H1 (cell line): ENCODE data around the gene GAS2. TPM values are rescaled to one million over a fixed set of nuclear protein-coding genes. Genes with fewer than 3 reads are reported as not detected.

Source experiments
- CTCF ChIA-PET: fragments of 300-600 bp; sonication (Branson Sonifier 250); formaldehyde crosslinking; loops from one replicate; lab custom pipeline; 2021; ENCODE audit not compliant: partially characterized antibody; lab: Charles Lee
- POLR2A ChIA-PET: fragments of 300-600 bp; sonication (Branson Sonifier 250); formaldehyde crosslinking; loops from one replicate; lab custom pipeline; 2021; ENCODE audit warnings: inconsistent platforms; ENCODE audit not compliant: partially characterized antibody; lab: Charles Lee
- DNase-seq, 2 experiments: peaks; one replicate each; pipeline versions ENCODE4 v3.0.0 to v3.0.0-alpha.2; 2010 to 2022; ENCODE audit warnings: low spot score in 2 of 2, low read depth in 1 of 2, mixed read lengths in 1 of 2
- FAIRE-seq: peaks from 2 replicates; lab custom pipeline; 2011; peaks lifted over from hg19 to GRCh38; lab: Jason Lieb, UNC
- H2AFZ ChIP-seq: 2 replicates; pipeline ENCODE4 v1.8.1; 2012; ENCODE audit warnings: low read length, inconsistent platforms
- H2AK5ac ChIP-seq: 2 replicates; pipeline ENCODE4 v1.6.1; 2013; ENCODE audit warnings: low read depth, low read length
- H2BK120ac ChIP-seq: replicated peaks from 2 replicates; pipeline ENCODE3; 2013; ENCODE audit warnings: low read depth, low read length, inconsistent platforms
- H2BK12ac ChIP-seq: 2 replicates; pipeline ENCODE4 v1.6.1; 2013; ENCODE audit warnings: low read depth, low read length
- H2BK15ac ChIP-seq: 2 replicates; pipeline ENCODE4 v1.6.1; 2013; ENCODE audit warnings: low read length
- H2BK20ac ChIP-seq: 2 replicates; pipeline ENCODE4 v1.6.1; 2013; ENCODE audit warnings: low read length
- H2BK5ac ChIP-seq: 2 replicates; pipeline ENCODE4 v1.6.1; 2013; ENCODE audit warnings: low read depth, low read length
- H3K14ac ChIP-seq: 2 replicates; pipeline ENCODE4 v1.6.1; 2013; ENCODE audit warnings: inconsistent platforms; ENCODE audit not compliant: insufficient read length
- H3K18ac ChIP-seq: 2 replicates; pipeline ENCODE4 v1.6.1; 2013; ENCODE audit warnings: low read length; ENCODE audit errors: extremely low read depth
- H3K23ac ChIP-seq: 2 replicates; pipeline ENCODE4 v1.6.1; 2013; ENCODE audit warnings: inconsistent platforms; ENCODE audit not compliant: insufficient read length
- H3K23me2 ChIP-seq: 2 replicates; pipeline ENCODE4 v1.6.1; 2013; ENCODE audit warnings: low read depth, low read length
- H3K27ac ChIP-seq: 2 replicates; pipeline ENCODE4 v1.6.1; 2011; ENCODE audit warnings: low read depth, low read length, inconsistent platforms
- H3K27me3 ChIP-seq, 4 experiments: replicated peaks in 1 of 4; 1 replicate in 1 of 4; 2 replicates in 3 of 4; pipeline versions ENCODE4 v1.6.1 to v1.8.1; 2011 to 2013; ENCODE audit warnings: low read length in 3 of 4, mild to moderate bottlenecking in 3 of 4, inconsistent platforms in 2 of 4, mixed read lengths in 2 of 4, moderate library complexity in 1 of 4; ENCODE audit not compliant: control insufficient read depth in 3 of 4, insufficient read depth in 3 of 4; ENCODE audit errors: extremely low read depth in 1 of 4
- H3K36me3 ChIP-seq, 4 experiments: 2 replicates each; pipeline versions ENCODE4 v1.6.1 to v1.8.1; 2011 to 2013; ENCODE audit warnings: mild to moderate bottlenecking in 4 of 4, low read length in 3 of 4, moderate library complexity in 2 of 4, control low read depth in 1 of 4, inconsistent platforms in 1 of 4; ENCODE audit not compliant: insufficient read depth in 4 of 4, control insufficient read depth in 2 of 4
- H3K4ac ChIP-seq: replicated peaks from 2 replicates; pipeline ENCODE3; 2013; ENCODE audit warnings: low read length, low read depth, mixed read lengths, inconsistent platforms; ENCODE audit not compliant: insufficient read length
- H3K4me1 ChIP-seq, 4 experiments: replicated peaks in 1 of 4; 1 replicate in 1 of 4; 2 replicates in 3 of 4; pipeline versions ENCODE4 v1.6.1 to v1.8.1; 2011 to 2013; ENCODE audit warnings: low read length in 3 of 4, inconsistent platforms in 2 of 4, mixed read lengths in 1 of 4; ENCODE audit not compliant: insufficient read depth in 4 of 4, control insufficient read depth in 3 of 4
- H3K4me2 ChIP-seq, 2 experiments: 2 replicates each; pipeline versions ENCODE4 v1.6.1 to v1.8.1; 2011 to 2013; ENCODE audit warnings: low read depth in 2 of 2, low read length in 2 of 2, control low read depth in 1 of 2, inconsistent platforms in 1 of 2, mild to moderate bottlenecking in 1 of 2; ENCODE audit not compliant: insufficient read depth in 1 of 2
- H3K4me3 ChIP-seq, 4 experiments: fragments of 200-600, 300-600 bp in 1 of 4; sonication (generic), shearing (Covaris generic), sonication (Bioruptor Twin) in 1 of 4; 2 replicates each; pipeline versions ENCODE4 v1.5.1 to v1.8.1; 2011 to 2016; ENCODE audit warnings: low read length in 4 of 4, low read depth in 3 of 4, control low read depth in 2 of 4, inconsistent platforms in 2 of 4, mild to moderate bottlenecking in 2 of 4, mixed read lengths in 1 of 4, moderate library complexity in 1 of 4; ENCODE audit not compliant: insufficient read depth in 2 of 4; ENCODE audit errors: extremely low read depth in 1 of 4
- H3K56ac ChIP-seq: replicated peaks from 2 replicates; pipeline ENCODE3; 2013; ENCODE audit warnings: low read depth, mild to moderate bottlenecking, mixed read lengths, low read length, inconsistent platforms; ENCODE audit not compliant: insufficient read length
- H3K79me1 ChIP-seq: 2 replicates; pipeline ENCODE4 v1.6.1; 2013; ENCODE audit warnings: low read depth, low read length, control low read depth
- H3K79me2 ChIP-seq, 2 experiments: 2 replicates each; pipeline versions ENCODE4 v1.6.1 to v1.8.1; 2012 to 2013; ENCODE audit warnings: low read length in 2 of 2, mild to moderate bottlenecking in 2 of 2, inconsistent platforms in 1 of 2; ENCODE audit not compliant: insufficient read depth in 2 of 2, control insufficient read depth in 1 of 2
- H3K9ac ChIP-seq, 4 experiments: replicated peaks in 1 of 4; 1 replicate in 1 of 4; 2 replicates in 3 of 4; pipeline versions ENCODE4 v1.6.1 to v1.8.1; 2011 to 2013; ENCODE audit warnings: low read depth in 3 of 4, low read length in 3 of 4, control low read depth in 2 of 4, mild to moderate bottlenecking in 2 of 4, moderate library complexity in 2 of 4, inconsistent platforms in 1 of 4; ENCODE audit errors: extremely low read depth in 1 of 4
- H3K9me3 ChIP-seq, 2 experiments: 2 replicates each; pipeline versions ENCODE4 v1.6.1 to v1.8.1; 2012 to 2013; ENCODE audit warnings: mild to moderate bottlenecking in 2 of 2, moderate library complexity in 2 of 2, control low read depth in 1 of 2, inconsistent platforms in 1 of 2, low read depth in 1 of 2, low read length in 1 of 2, mixed read lengths in 1 of 2; ENCODE audit not compliant: insufficient read depth in 2 of 2
- H4K20me1 ChIP-seq, 2 experiments: replicated peaks in 1 of 2; 2 replicates each; pipeline versions ENCODE3 to v1.8.1; 2011 to 2013; ENCODE audit warnings: inconsistent platforms in 2 of 2, low read length in 2 of 2, mild to moderate bottlenecking in 1 of 2; ENCODE audit not compliant: insufficient read depth in 2 of 2, control insufficient read depth in 1 of 2
- H4K5ac ChIP-seq: 2 replicates; pipeline ENCODE4 v1.6.1; 2013; ENCODE audit warnings: low read length, low read depth, mixed read lengths, inconsistent platforms; ENCODE audit not compliant: insufficient read length
- H4K8ac ChIP-seq: 2 replicates; pipeline ENCODE4 v1.8.0; 2013; ENCODE audit warnings: mild to moderate bottlenecking, moderate library complexity, low read length, inconsistent platforms; ENCODE audit not compliant: insufficient read depth; ENCODE audit errors: extremely low read depth
- H4K91ac ChIP-seq: replicated peaks from 2 replicates; pipeline ENCODE3; 2013; ENCODE audit warnings: low read length, mixed read lengths, inconsistent platforms; ENCODE audit not compliant: insufficient read length
- KDM1A ChIP-seq: fragments of 200-600, 300-600 bp; sonication (generic); IDR thresholded peaks from 2 replicates; pipeline ENCODE4 v1.7.1; 2016; ENCODE audit warnings: mild to moderate bottlenecking, low read length, borderline replicate concordance
- WGBS, 2 experiments: shearing (Covaris generic) in 1 of 2; methylation state at CpG; one replicate each; pipeline versions ENCODE4 v1.1.6 to v1.1.7; 2013 to 2015; ENCODE audit warnings: low lambda C conversion rate in 2 of 2, mixed read lengths in 2 of 2, inconsistent platforms in 1 of 2, low coverage in 1 of 2, missing lambda C conversion rate in 1 of 2; ENCODE audit not compliant: insufficient replicate concordance in 2 of 2, insufficient coverage in 1 of 2, insufficient read length in 1 of 2; ENCODE audit errors: extremely low coverage in 1 of 2, missing lambda C conversion rate in 1 of 2; 5-methylcytosine and 5-hydroxymethylcytosine counted together
- polyA plus RNA-seq, 7 experiments: library from polyadenylated mRNA; depleted of rRNA in 3 of 7; stranded (reverse) in 5 of 7; unstranded in 2 of 7; fragments of >200 nt in 5 of 7; fragments of 200-250 nt in 2 of 7; gene quantifications; 1 replicate in 5 of 7; 2 replicates in 1 of 7; 4 replicates in 1 of 7; pipeline versions ENCODE4 v1.2.1 to v1.2.3, GENCODE V29; 2011 to 2013; ENCODE audit warnings: missing spikeins in 2 of 7, mixed read lengths in 2 of 7
- total RNA-seq: library from RNA; stranded (reverse); fragmentation: NEBNext Ultra II Directional; extraction: Animal tissue kit (Norgen Biotek cat#: 25700); gene quantifications from 2 replicates; pipeline ENCODE4 v1.2.1, GENCODE V29; 2021
- TF ChIP-seq, protein P1 (sequence below): IDR thresholded peaks from 2 replicates; pipeline ENCODE4 v1.6.1; 2012; ENCODE audit warnings: inconsistent platforms

GAS2 gene
- total and polyA plus RNA-seq, 2 of the 8 experiments (the other 6 are each of a cell fraction or from before 2014, with no cell fraction given), result 0.70 to 1.7 TPM

DNA sequence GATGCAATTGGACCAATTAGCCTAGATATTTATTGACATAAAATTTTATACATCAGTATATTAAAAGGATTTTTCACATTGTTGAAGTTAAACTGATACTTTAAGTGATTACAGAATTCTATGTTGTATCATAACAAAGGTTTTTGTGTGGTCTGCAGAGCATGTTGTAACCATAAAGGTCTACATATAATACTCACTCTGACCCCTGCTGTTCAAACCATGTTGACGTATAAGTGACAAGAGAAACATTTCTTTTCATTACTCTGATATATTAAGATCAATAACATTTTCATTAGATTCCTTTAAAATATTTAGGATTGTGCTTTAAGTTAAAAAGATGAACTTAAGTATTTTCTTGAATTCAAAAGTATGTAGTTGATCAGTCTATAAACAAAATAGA is 63.9 kb downstream of the GAS2 start:
- TF ChIP-seq, protein P1, sequence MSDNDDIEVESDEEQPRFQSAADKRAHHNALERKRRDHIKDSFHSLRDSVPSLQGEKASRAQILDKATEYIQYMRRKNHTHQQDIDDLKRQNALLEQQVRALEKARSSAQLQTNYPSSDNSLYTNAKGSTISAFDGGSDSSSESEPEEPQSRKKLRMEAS, result no peak
- TF ChIP-seq KDM1A, result no peak
- Histone ChIP-seq H2BK120ac (no peak overlapping the region), H2BK5ac (no peak overlapping the region), H3K79me1 (no peaks in the 10 kb centered on the region), H3K79me2 (no peaks in the 10 kb centered on the region), H2AK5ac (no peak overlapping the region), H3K4me1 (no peaks in the 10 kb centered on the region), H3K23ac (no peak overlapping the region), H3K4me2 (no peak overlapping the region), H2AFZ (no peak overlapping the region), H3K4me3 (no peak overlapping the region), H2BK15ac (no peak overlapping the region), H2BK20ac (no peak overlapping the region), H3K23me2 (no peaks in the 10 kb centered on the region; the same call in 1 of the 2 replicates), H4K5ac (no peak overlapping the region), H3K9me3 (no peaks in the 10 kb centered on the region), H3K18ac (no peak overlapping the region), H4K20me1 (no peaks in the 10 kb centered on the region), H3K4ac (no peak overlapping the region), H4K91ac (no peak overlapping the region), H2BK12ac (no peak overlapping the region), H3K9ac (no peak overlapping the region), H3K27me3 (peaks cover 0 to 1% (median 0%) of the 10 kb centered on the region in 4 experiments; a peak in 1 of 7 replicates), H3K56ac (no peak overlapping the region), H3K27ac (no peak overlapping the region), H3K14ac (no peak overlapping the region), H3K36me3 (no peaks in the 10 kb centered on the region), H4K8ac (no peak overlapping the region)
- WGBS, 2 experiments, result 55% methylated on average over 1 of the region's 1 CpG; no CpG with 5 or more reads in 1 of the 2 experiments
- ChIA-PET CTCF (no interaction called here), POLR2A (no interaction called here)
- DNase-seq (no peak), FAIRE-seq (no peak)
